Spleen (tissue), 11 donors: ENCODE results near the gene SASH1. TPM values are rescaled to one million over a fixed set of nuclear protein-coding genes. Genes with fewer than 3 reads are reported as not detected.

ENCODE experiments used
- DNase-seq: peaks from one replicate; pipeline ENCODE4 v3.0.0-alpha.2; 2020
- H3K27ac ChIP-seq, 8 donors: fragments of 200-600 bp; sonication (generic) in 7 of 8; 1 replicate in 4 of 8; 2 replicates in 4 of 8; pipeline versions ENCODE4 v1.5.0 to v1.8.0; 2016 to 2021; ENCODE audit warnings: inconsistent platforms in 4 of 8, mild to moderate bottlenecking in 4 of 8, moderate library complexity in 1 of 8
- H3K27me3 ChIP-seq, 7 donors: fragments of 200-600 bp; sonication (generic) in 6 of 7; replicated peaks in 1 of 7; 1 replicate in 4 of 7; 2 replicates in 3 of 7; pipeline versions ENCODE4 v1.5.0 to v1.8.0; 2016 to 2021; ENCODE audit warnings: inconsistent platforms in 3 of 7, mild to moderate bottlenecking in 1 of 7
- H3K36me3 ChIP-seq, 6 donors: fragments of 200-600 bp; sonication (generic) in 5 of 6; 1 replicate in 4 of 6; 2 replicates in 2 of 6; pipeline versions ENCODE4 v1.5.0 to v1.8.0; 2016 to 2021; ENCODE audit warnings: inconsistent platforms in 2 of 6
- H3K4me1 ChIP-seq, 6 donors: fragments of 200-600 bp; sonication (generic) in 5 of 6; 1 replicate in 3 of 6; 2 replicates in 3 of 6; pipeline versions ENCODE4 v1.5.0 to v1.8.0; 2016 to 2021; ENCODE audit warnings: inconsistent platforms in 3 of 6
- H3K4me3 ChIP-seq, 8 donors: fragments of 200-600 bp; sonication (generic) in 7 of 8; 1 replicate in 4 of 8; 2 replicates in 4 of 8; pipeline versions ENCODE4 v1.5.0 to v1.8.0; 2016 to 2021; ENCODE audit warnings: inconsistent platforms in 4 of 8, mild to moderate bottlenecking in 4 of 8, moderate library complexity in 2 of 8
- H3K9me3 ChIP-seq, 8 donors: fragments of 200-600 bp; sonication (generic) in 7 of 8; 1 replicate in 4 of 8; 2 replicates in 4 of 8; pipeline versions ENCODE4 v1.5.0 to v1.8.0; 2016 to 2021; ENCODE audit warnings: inconsistent platforms in 4 of 8
- CTCF ChIP-seq, 11 experiments: fragments of 200-600 bp in 7 of 11; fragments of 450-650 bp in 4 of 11; sonication (generic) in 4 of 11; IDR thresholded peaks in 8 of 11; conservative IDR thresholded peaks in 3 of 11; 1 replicate in 7 of 11; 2 replicates in 4 of 11; pipeline versions ENCODE4 v1.4.0 to v1.8.0; 2016 to 2021; ENCODE audit warnings: antibody characterized with exemption in 11 of 11, inconsistent platforms in 4 of 11, mild to moderate bottlenecking in 1 of 11
- POLR2A ChIP-seq, 3 donors: fragments of 450-650 bp; IDR thresholded peaks; one replicate each; pipeline ENCODE4 v1.5.1; 2017; ENCODE audit warnings: antibody characterized with exemption in 3 of 3, mild to moderate bottlenecking in 1 of 3
- POLR2AphosphoS5 ChIP-seq, 3 donors: sonication (generic); formaldehyde crosslinking; IDR thresholded peaks; one replicate each; pipeline ENCODE4 v1.5.1; 2017; ENCODE audit warnings: antibody characterized with exemption in 3 of 3
- WGBS, 5 donors: extraction: QIAGEN DNeasy Blood & Tissue Kit in 3 of 5; methylation state at CpG; one replicate each; pipeline versions ENCODE4 v1.1.5 to v1.1.7; 2013 to 2018; 5-methylcytosine and 5-hydroxymethylcytosine counted together
- intact Hi-C: fragments of 100-400 bp; cut with DNase I; formaldehyde crosslinking; loops from one replicate; pipeline ENCODE4 v1.15.0; 2023; ENCODE audit warnings: low total_unique reads
- polyA plus RNA-seq, 3 donors: library from polyadenylated mRNA; stranded (reverse); fragments of 200-250 nt; gene quantifications; one replicate each; pipeline ENCODE4 v1.2.1, GENCODE V29; 2013
- total RNA-seq, 7 donors: library from RNA; depleted of rRNA in 3 of 7; stranded (reverse); fragments of >200 nt in 3 of 7; fragmentation: NEBNext Ultra II Directional in 4 of 7; extraction: Animal tissue kit (Norgen Biotek cat#: 25700) in 4 of 7; gene quantifications; one replicate each; pipeline versions ENCODE4 v1.1.0 to v1.2.1, GENCODE V29; 2016 to 2021
- donor health status: healthy with polysubstance abuse.
- donor health status: DM: no; HTN: no; CAD: no; lungs with moderate emphysema.
- donor health status: DM: no; HTN: no; CAD: no.
- donor health status: Bipolar disorder and iron deficiency.
- donor health status: healthy.
- donor health status: DM: no; HTN: no; CAD: no.
- donor health status: DM: yes; HTN: yes; CAD: no.

The SASH1 gene
- total and polyA plus RNA-seq, 10 donors, result 3.9 to 103 (median 57.9) TPM

GRCh38 chr6:148448369-148449012 is 105.9 kb downstream of the SASH1 start:
- H3K27ac ChIP-seq, result peak overlapping the region in 3 of 8 donors; percentile 3 to 50 (median 16)
- intact Hi-C loops, result no loop called here

GRCh38 chr6:148450866-148451265 is 108.2 kb downstream of the SASH1 start:
- Histone ChIP-seq H3K27me3 (no peaks in the 10 kb centered on the region), H3K27ac (peak overlapping the region in 1 of 8 donors; percentile 24), H3K36me3 (no peaks in the 10 kb centered on the region)

More at GRCh38 chr6:148448369-148449012, 105.9 kb downstream of the SASH1 start:
- Histone ChIP-seq H3K9me3 (no peaks in the 10 kb centered on the region), H3K27me3 (no peaks in the 10 kb centered on the region), H3K36me3 (no peaks in the 10 kb centered on the region), H3K4me3 (no peak overlapping the region), H3K4me1 (peaks cover 0 to 30% (median 4%) of the 10 kb centered on the region in 6 donors)
- DNase-seq, result no peak
- 36 to 61% (median 53%) methylated on average over 6 of the region's 6 CpGs for WGBS, 5 donors
- TF ChIP-seq POLR2AphosphoS5 (IDR thresholded peaks at IDR 0.05) (peak in 2 of 3 donors; percentile 14 to 18), CTCF (IDR thresholded peaks at IDR 0.05 in 8 of 11, conservative IDR thresholded peaks at IDR 0.05 in 3 of 11) (no peak), POLR2A (IDR thresholded peaks at IDR 0.05) (no peak)

GRCh38 chr6:148451690-148452089 is 109.1 kb downstream of the SASH1 start:
- H3K27ac ChIP-seq, result peak overlapping the region in 2 of 8 donors; percentile 24 to 42
- no peak overlapping the region for H3K4me3 ChIP-seq
- no peaks in the 10 kb centered on the region for H3K36me3 ChIP-seq
- H3K4me1 ChIP-seq, result peaks cover 0 to 34% (median 4%) of the 10 kb centered on the region in 6 donors
- 43 to 65% (median 54%) methylated on average over 8 of the region's 8 CpGs for WGBS, 5 donors
- TF ChIP-seq CTCF (IDR thresholded peaks at IDR 0.05 in 8 of 11, conservative IDR thresholded peaks at IDR 0.05 in 3 of 11) (no peak), POLR2AphosphoS5 (IDR thresholded peaks at IDR 0.05) (peak; percentile 15 to 79 (median 63))
- no peaks in the 10 kb centered on the region for H3K9me3 ChIP-seq
- H3K27me3 ChIP-seq, result no peaks in the 10 kb centered on the region
- DNase-seq, result no peak
- intact Hi-C loops, result no loop called here

More at GRCh38 chr6:148450866-148451265, 108.2 kb downstream of the SASH1 start:
- intact Hi-C loops, result no loop called here
- H3K9me3 ChIP-seq, result no peaks in the 10 kb centered on the region
- no peak for DNase-seq
- H3K4me3 ChIP-seq, result no peak overlapping the region
- peaks cover 0 to 34% (median 4%) of the 10 kb centered on the region in 6 donors for H3K4me1 ChIP-seq
- TF ChIP-seq POLR2AphosphoS5 (IDR thresholded peaks at IDR 0.05) (no peak), POLR2A (IDR thresholded peaks at IDR 0.05) (no peak), CTCF (IDR thresholded peaks at IDR 0.05 in 8 of 11, conservative IDR thresholded peaks at IDR 0.05 in 3 of 11) (no peak)

DNA sequence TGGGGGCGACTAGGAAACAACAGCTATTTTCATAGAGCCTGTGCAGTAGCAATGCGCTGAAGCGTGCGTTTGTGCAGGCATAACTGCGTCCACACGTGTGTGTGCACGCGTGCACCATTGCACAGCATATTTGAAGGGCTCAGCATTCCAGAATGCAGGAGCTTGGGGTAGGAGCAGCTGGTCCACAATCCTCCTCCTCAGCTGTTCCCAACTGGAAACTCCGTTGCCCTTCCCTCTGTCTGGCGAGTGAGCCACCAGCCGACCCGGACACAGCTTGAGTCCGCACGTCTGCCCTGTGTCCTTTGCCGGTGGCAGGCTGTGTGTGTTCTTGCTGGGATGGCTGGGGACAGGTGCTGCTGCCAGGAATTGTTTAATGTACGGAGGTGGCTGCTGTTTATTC is 110.2 kb downstream of the SASH1 start:
- no peak for DNase-seq
- no peak overlapping the region for H3K27ac ChIP-seq
- H3K36me3 ChIP-seq, result no peaks in the 10 kb centered on the region
- WGBS, 5 donors, result 90 to 96% (median 93%) methylated on average over 16 of the region's 16 CpGs
- no peak overlapping the region for H3K4me3 ChIP-seq
- H3K9me3 ChIP-seq, result no peaks in the 10 kb centered on the region
- TF ChIP-seq CTCF (IDR thresholded peaks at IDR 0.05 in 8 of 11, conservative IDR thresholded peaks at IDR 0.05 in 3 of 11), result no peak
- TF ChIP-seq POLR2A (IDR thresholded peaks at IDR 0.05), result no peak
- peak in 2 of 3 donors; percentile 15 to 19 for TF ChIP-seq POLR2AphosphoS5 (IDR thresholded peaks at IDR 0.05)
- peaks cover 0 to 34% (median 4%) of the 10 kb centered on the region in 6 donors for H3K4me1 ChIP-seq
- H3K27me3 ChIP-seq, result no peaks in the 10 kb centered on the region
- intact Hi-C loops, result no loop called here
